H1 (cell line): ENCODE data around the gene ABCG1. TPM values are rescaled to one million over a fixed set of nuclear protein-coding genes. Genes with fewer than 3 reads are reported as not detected.

Experiments
- CTCF ChIA-PET: fragments of 300-600 bp; sonication (Branson Sonifier 250); formaldehyde crosslinking; loops from one replicate; lab custom pipeline; 2021; ENCODE audit not compliant: partially characterized antibody; lab: Charles Lee
- POLR2A ChIA-PET: fragments of 300-600 bp; sonication (Branson Sonifier 250); formaldehyde crosslinking; loops from one replicate; lab custom pipeline; 2021; ENCODE audit warnings: inconsistent platforms; ENCODE audit not compliant: partially characterized antibody; lab: Charles Lee
- DNase-seq, 2 experiments: peaks; one replicate each; pipeline versions ENCODE4 v3.0.0 to v3.0.0-alpha.2; 2010 to 2022; ENCODE audit warnings: low spot score in 2 of 2, low read depth in 1 of 2, mixed read lengths in 1 of 2
- FAIRE-seq: peaks from 2 replicates; lab custom pipeline; 2011; peaks lifted over from hg19 to GRCh38; lab: Jason Lieb, UNC
- H2AFZ ChIP-seq: 2 replicates; pipeline ENCODE4 v1.8.1; 2012; ENCODE audit warnings: low read length, inconsistent platforms
- H2AK5ac ChIP-seq: 2 replicates; pipeline ENCODE4 v1.6.1; 2013; ENCODE audit warnings: low read depth, low read length
- H2BK120ac ChIP-seq: replicated peaks from 2 replicates; pipeline ENCODE3; 2013; ENCODE audit warnings: low read depth, low read length, inconsistent platforms
- H2BK12ac ChIP-seq: 2 replicates; pipeline ENCODE4 v1.6.1; 2013; ENCODE audit warnings: low read depth, low read length
- H2BK15ac ChIP-seq: 2 replicates; pipeline ENCODE4 v1.6.1; 2013; ENCODE audit warnings: low read length
- H2BK20ac ChIP-seq: 2 replicates; pipeline ENCODE4 v1.6.1; 2013; ENCODE audit warnings: low read length
- H2BK5ac ChIP-seq: 2 replicates; pipeline ENCODE4 v1.6.1; 2013; ENCODE audit warnings: low read depth, low read length
- H3K14ac ChIP-seq: 2 replicates; pipeline ENCODE4 v1.6.1; 2013; ENCODE audit warnings: inconsistent platforms; ENCODE audit not compliant: insufficient read length
- H3K18ac ChIP-seq: 2 replicates; pipeline ENCODE4 v1.6.1; 2013; ENCODE audit warnings: low read length; ENCODE audit errors: extremely low read depth
- H3K23ac ChIP-seq: 2 replicates; pipeline ENCODE4 v1.6.1; 2013; ENCODE audit warnings: inconsistent platforms; ENCODE audit not compliant: insufficient read length
- H3K23me2 ChIP-seq: 2 replicates; pipeline ENCODE4 v1.6.1; 2013; ENCODE audit warnings: low read depth, low read length
- H3K27ac ChIP-seq: 2 replicates; pipeline ENCODE4 v1.6.1; 2011; ENCODE audit warnings: low read depth, low read length, inconsistent platforms
- H3K27me3 ChIP-seq, 4 experiments: replicated peaks in 1 of 4; 1 replicate in 1 of 4; 2 replicates in 3 of 4; pipeline versions ENCODE4 v1.6.1 to v1.8.1; 2011 to 2013; ENCODE audit warnings: low read length in 3 of 4, mild to moderate bottlenecking in 3 of 4, inconsistent platforms in 2 of 4, mixed read lengths in 2 of 4, moderate library complexity in 1 of 4; ENCODE audit not compliant: control insufficient read depth in 3 of 4, insufficient read depth in 3 of 4; ENCODE audit errors: extremely low read depth in 1 of 4
- H3K36me3 ChIP-seq, 4 experiments: 2 replicates each; pipeline versions ENCODE4 v1.6.1 to v1.8.1; 2011 to 2013; ENCODE audit warnings: mild to moderate bottlenecking in 4 of 4, low read length in 3 of 4, moderate library complexity in 2 of 4, control low read depth in 1 of 4, inconsistent platforms in 1 of 4; ENCODE audit not compliant: insufficient read depth in 4 of 4, control insufficient read depth in 2 of 4
- H3K4ac ChIP-seq: replicated peaks from 2 replicates; pipeline ENCODE3; 2013; ENCODE audit warnings: low read length, low read depth, mixed read lengths, inconsistent platforms; ENCODE audit not compliant: insufficient read length
- H3K4me1 ChIP-seq, 4 experiments: replicated peaks in 1 of 4; 1 replicate in 1 of 4; 2 replicates in 3 of 4; pipeline versions ENCODE4 v1.6.1 to v1.8.1; 2011 to 2013; ENCODE audit warnings: low read length in 3 of 4, inconsistent platforms in 2 of 4, mixed read lengths in 1 of 4; ENCODE audit not compliant: insufficient read depth in 4 of 4, control insufficient read depth in 3 of 4
- H3K4me2 ChIP-seq, 2 experiments: 2 replicates each; pipeline versions ENCODE4 v1.6.1 to v1.8.1; 2011 to 2013; ENCODE audit warnings: low read depth in 2 of 2, low read length in 2 of 2, control low read depth in 1 of 2, inconsistent platforms in 1 of 2, mild to moderate bottlenecking in 1 of 2; ENCODE audit not compliant: insufficient read depth in 1 of 2
- H3K4me3 ChIP-seq, 4 experiments: fragments of 200-600, 300-600 bp in 1 of 4; sonication (generic), shearing (Covaris generic), sonication (Bioruptor Twin) in 1 of 4; 2 replicates each; pipeline versions ENCODE4 v1.5.1 to v1.8.1; 2011 to 2016; ENCODE audit warnings: low read length in 4 of 4, low read depth in 3 of 4, control low read depth in 2 of 4, inconsistent platforms in 2 of 4, mild to moderate bottlenecking in 2 of 4, mixed read lengths in 1 of 4, moderate library complexity in 1 of 4; ENCODE audit not compliant: insufficient read depth in 2 of 4; ENCODE audit errors: extremely low read depth in 1 of 4
- H3K56ac ChIP-seq: replicated peaks from 2 replicates; pipeline ENCODE3; 2013; ENCODE audit warnings: low read depth, mild to moderate bottlenecking, mixed read lengths, low read length, inconsistent platforms; ENCODE audit not compliant: insufficient read length
- H3K79me1 ChIP-seq: 2 replicates; pipeline ENCODE4 v1.6.1; 2013; ENCODE audit warnings: low read depth, low read length, control low read depth
- H3K79me2 ChIP-seq, 2 experiments: 2 replicates each; pipeline versions ENCODE4 v1.6.1 to v1.8.1; 2012 to 2013; ENCODE audit warnings: low read length in 2 of 2, mild to moderate bottlenecking in 2 of 2, inconsistent platforms in 1 of 2; ENCODE audit not compliant: insufficient read depth in 2 of 2, control insufficient read depth in 1 of 2
- H3K9ac ChIP-seq, 4 experiments: replicated peaks in 1 of 4; 1 replicate in 1 of 4; 2 replicates in 3 of 4; pipeline versions ENCODE4 v1.6.1 to v1.8.1; 2011 to 2013; ENCODE audit warnings: low read depth in 3 of 4, low read length in 3 of 4, control low read depth in 2 of 4, mild to moderate bottlenecking in 2 of 4, moderate library complexity in 2 of 4, inconsistent platforms in 1 of 4; ENCODE audit errors: extremely low read depth in 1 of 4
- H3K9me3 ChIP-seq, 2 experiments: 2 replicates each; pipeline versions ENCODE4 v1.6.1 to v1.8.1; 2012 to 2013; ENCODE audit warnings: mild to moderate bottlenecking in 2 of 2, moderate library complexity in 2 of 2, control low read depth in 1 of 2, inconsistent platforms in 1 of 2, low read depth in 1 of 2, low read length in 1 of 2, mixed read lengths in 1 of 2; ENCODE audit not compliant: insufficient read depth in 2 of 2
- H4K20me1 ChIP-seq, 2 experiments: replicated peaks in 1 of 2; 2 replicates each; pipeline versions ENCODE3 to v1.8.1; 2011 to 2013; ENCODE audit warnings: inconsistent platforms in 2 of 2, low read length in 2 of 2, mild to moderate bottlenecking in 1 of 2; ENCODE audit not compliant: insufficient read depth in 2 of 2, control insufficient read depth in 1 of 2
- H4K5ac ChIP-seq: 2 replicates; pipeline ENCODE4 v1.6.1; 2013; ENCODE audit warnings: low read length, low read depth, mixed read lengths, inconsistent platforms; ENCODE audit not compliant: insufficient read length
- H4K8ac ChIP-seq: 2 replicates; pipeline ENCODE4 v1.8.0; 2013; ENCODE audit warnings: mild to moderate bottlenecking, moderate library complexity, low read length, inconsistent platforms; ENCODE audit not compliant: insufficient read depth; ENCODE audit errors: extremely low read depth
- H4K91ac ChIP-seq: replicated peaks from 2 replicates; pipeline ENCODE3; 2013; ENCODE audit warnings: low read length, mixed read lengths, inconsistent platforms; ENCODE audit not compliant: insufficient read length
- CEBPB ChIP-seq: IDR thresholded peaks from 2 replicates; pipeline ENCODE4 v1.6.1; 2012; ENCODE audit warnings: low read depth, low read length
- CHD1 ChIP-seq: IDR thresholded peaks from 2 replicates; pipeline ENCODE4 v1.6.1; 2012; ENCODE audit warnings: low read depth, low read length, improper control_type of control experiment
- CTBP2 ChIP-seq: IDR thresholded peaks from 2 replicates; pipeline ENCODE4 v1.7.0; 2011; ENCODE audit warnings: borderline replicate concordance, mild to moderate bottlenecking, moderate library complexity, mixed read lengths, low read length; ENCODE audit not compliant: insufficient read depth, insufficient read length
- FOSL1 ChIP-seq: IDR thresholded peaks from 2 replicates; pipeline ENCODE4 v1.6.1; 2011; ENCODE audit warnings: mild to moderate bottlenecking, low read depth, low read length, moderate library complexity; ENCODE audit not compliant: insufficient read depth
- HDAC6 ChIP-seq: IDR thresholded peaks from one replicate; pipeline ENCODE4 v1.7.1; 2012; ENCODE audit warnings: low read depth, mild to moderate bottlenecking, inconsistent platforms, low read length, moderate library complexity
- MAFK ChIP-seq: IDR thresholded peaks from 2 replicates; pipeline ENCODE4 v1.6.1; 2012; ENCODE audit warnings: low read depth, mild to moderate bottlenecking, improper control_type of control experiment, low read length
- NRF1 ChIP-seq: IDR thresholded peaks from 2 replicates; pipeline ENCODE4 v1.6.1; 2011; ENCODE audit warnings: mild to moderate bottlenecking, low read depth, low read length, improper control_type of control experiment
- POLR2A ChIP-seq, 2 experiments: IDR thresholded peaks; 1 replicate in 1 of 2; 2 replicates in 1 of 2; pipeline ENCODE4 v1.6.1; 2011; ENCODE audit warnings: low read depth in 2 of 2, low read length in 2 of 2, mild to moderate bottlenecking in 2 of 2; ENCODE audit errors: control extremely low read depth in 1 of 2
- RBBP5 ChIP-seq: IDR thresholded peaks from 2 replicates; pipeline ENCODE4 v1.7.1; 2012; ENCODE audit warnings: low read depth, mild to moderate bottlenecking, inconsistent platforms, low read length, moderate library complexity, borderline replicate concordance
- RFX5 ChIP-seq: IDR thresholded peaks from 2 replicates; pipeline ENCODE4 v1.6.1; 2011; ENCODE audit warnings: low read depth, low read length, improper control_type of control experiment, borderline replicate concordance
- WGBS, 2 experiments: shearing (Covaris generic) in 1 of 2; methylation state at CpG; one replicate each; pipeline versions ENCODE4 v1.1.6 to v1.1.7; 2013 to 2015; ENCODE audit warnings: low lambda C conversion rate in 2 of 2, mixed read lengths in 2 of 2, inconsistent platforms in 1 of 2, low coverage in 1 of 2, missing lambda C conversion rate in 1 of 2; ENCODE audit not compliant: insufficient replicate concordance in 2 of 2, insufficient coverage in 1 of 2, insufficient read length in 1 of 2; ENCODE audit errors: extremely low coverage in 1 of 2, missing lambda C conversion rate in 1 of 2; 5-methylcytosine and 5-hydroxymethylcytosine counted together
- polyA plus RNA-seq, 7 experiments: library from polyadenylated mRNA; depleted of rRNA in 3 of 7; stranded (reverse) in 5 of 7; unstranded in 2 of 7; fragments of >200 nt in 5 of 7; fragments of 200-250 nt in 2 of 7; gene quantifications; 1 replicate in 5 of 7; 2 replicates in 1 of 7; 4 replicates in 1 of 7; pipeline versions ENCODE4 v1.2.1 to v1.2.3, GENCODE V29; 2011 to 2013; ENCODE audit warnings: missing spikeins in 2 of 7, mixed read lengths in 2 of 7
- total RNA-seq: library from RNA; stranded (reverse); fragmentation: NEBNext Ultra II Directional; extraction: Animal tissue kit (Norgen Biotek cat#: 25700); gene quantifications from 2 replicates; pipeline ENCODE4 v1.2.1, GENCODE V29; 2021
- TF ChIP-seq, protein P1 (sequence below), 3 experiments: IDR thresholded peaks; 1 replicate in 2 of 3; 2 replicates in 1 of 3; pipeline versions ENCODE4 v1.5.1 to v1.6.1; 2011; ENCODE audit warnings: low read length in 3 of 3, mild to moderate bottlenecking in 3 of 3, inconsistent platforms in 2 of 3, low read depth in 1 of 3, moderate library complexity in 1 of 3; ENCODE audit not compliant: insufficient read depth in 1 of 3; ENCODE audit errors: control extremely low read depth in 1 of 3

The ABCG1 gene
- total and polyA plus RNA-seq, 2 of the 8 experiments (the other 6 are each of a cell fraction or from before 2014, with no cell fraction given), result 2.1 to 4.0 TPM

DNA sequence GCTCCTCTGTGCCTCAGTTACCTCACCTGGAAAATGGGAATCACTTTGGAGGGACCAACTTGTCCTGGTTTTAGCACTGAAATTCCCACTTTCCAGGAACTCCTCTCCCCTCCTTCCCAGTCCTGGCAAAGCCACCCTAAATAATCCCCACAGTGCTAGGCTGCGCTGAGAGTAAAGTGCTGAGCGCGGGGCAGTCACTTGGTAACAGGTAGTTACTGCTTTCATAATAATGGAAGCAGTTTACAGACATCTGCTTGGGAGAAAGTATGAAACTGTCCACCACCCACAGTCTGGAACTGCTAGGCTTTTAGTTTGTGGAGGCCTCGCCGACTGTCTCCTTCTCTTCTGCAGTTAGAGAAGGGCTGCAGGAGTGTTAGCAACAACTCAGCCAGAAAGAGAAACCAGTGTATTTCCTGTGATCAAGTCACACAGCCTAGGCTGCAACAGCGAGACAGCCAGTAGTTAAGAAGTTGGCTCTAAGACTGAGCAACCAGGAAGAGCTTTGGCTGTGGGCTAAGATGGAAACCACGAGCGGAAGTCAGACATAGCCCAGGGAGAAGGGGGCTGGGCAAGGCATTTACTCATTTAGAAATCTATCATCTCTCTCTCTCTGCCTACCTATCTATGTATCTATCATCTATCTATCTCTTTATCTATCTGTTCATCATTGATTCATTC lies 30.8 kb upstream of the ABCG1 start:
- Histone ChIP-seq H2AK5ac (no peak overlapping the region), H2AFZ (no peak overlapping the region), H4K91ac (no peak overlapping the region), H2BK12ac (no peak overlapping the region), H2BK5ac (no peak overlapping the region), H3K4me2 (no peak overlapping the region), H3K14ac (no peak overlapping the region), H2BK20ac (no peak overlapping the region), H3K4me3 (no peak overlapping the region), H4K8ac (no peak overlapping the region), H4K20me1 (peaks cover 0 to 10% of the 10 kb centered on the region in 2 experiments), H3K79me2 (no peaks in the 10 kb centered on the region), H3K36me3 (no peaks in the 10 kb centered on the region; a peak in 1 of 8 replicates), H3K27me3 (peaks cover 0 to 3% (median 1%) of the 10 kb centered on the region in 4 experiments; a peak in 1 of 7 replicates), H4K5ac (no peak overlapping the region), H3K56ac (no peak overlapping the region), H3K23ac (no peak overlapping the region), H3K9ac (no peak overlapping the region), H3K4ac (no peak overlapping the region), H2BK15ac (no peak overlapping the region), H3K18ac (no peak overlapping the region), H3K27ac (no peak overlapping the region), H3K79me1 (no peaks in the 10 kb centered on the region), H3K23me2 (peaks cover 11% of the 10 kb centered on the region; the same call in 1 of the 2 replicates), H3K9me3 (no peaks in the 10 kb centered on the region), H2BK120ac (no peak overlapping the region), H3K4me1 (no peaks in the 10 kb centered on the region)
- FAIRE-seq (no peak), DNase-seq (no peak)
- WGBS, 2 experiments, result 93% methylated on average over 8 of the region's 8 CpGs; no CpG with 5 or more reads in 1 of the 2 experiments
- POLR2A ChIA-PET, result no interaction called here
- CTCF ChIA-PET, result interaction anchor here (0.5 kb wide), 1 partner anchor 25 kb away, joined by 3 read pairs; no protein-coding TSS in a partner anchor
- no peak for TF ChIP-seq MAFK
- TF ChIP-seq POLR2A (IDR thresholded peaks at IDR 0.05; ENCODE audit: control extremely low read depth in 1 of 2, low read depth in 2 of 2, low read length in 2 of 2), result no peak
- TF ChIP-seq, protein P1, sequence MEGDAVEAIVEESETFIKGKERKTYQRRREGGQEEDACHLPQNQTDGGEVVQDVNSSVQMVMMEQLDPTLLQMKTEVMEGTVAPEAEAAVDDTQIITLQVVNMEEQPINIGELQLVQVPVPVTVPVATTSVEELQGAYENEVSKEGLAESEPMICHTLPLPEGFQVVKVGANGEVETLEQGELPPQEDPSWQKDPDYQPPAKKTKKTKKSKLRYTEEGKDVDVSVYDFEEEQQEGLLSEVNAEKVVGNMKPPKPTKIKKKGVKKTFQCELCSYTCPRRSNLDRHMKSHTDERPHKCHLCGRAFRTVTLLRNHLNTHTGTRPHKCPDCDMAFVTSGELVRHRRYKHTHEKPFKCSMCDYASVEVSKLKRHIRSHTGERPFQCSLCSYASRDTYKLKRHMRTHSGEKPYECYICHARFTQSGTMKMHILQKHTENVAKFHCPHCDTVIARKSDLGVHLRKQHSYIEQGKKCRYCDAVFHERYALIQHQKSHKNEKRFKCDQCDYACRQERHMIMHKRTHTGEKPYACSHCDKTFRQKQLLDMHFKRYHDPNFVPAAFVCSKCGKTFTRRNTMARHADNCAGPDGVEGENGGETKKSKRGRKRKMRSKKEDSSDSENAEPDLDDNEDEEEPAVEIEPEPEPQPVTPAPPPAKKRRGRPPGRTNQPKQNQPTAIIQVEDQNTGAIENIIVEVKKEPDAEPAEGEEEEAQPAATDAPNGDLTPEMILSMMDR (IDR thresholded peaks at IDR 0.05; ENCODE audit: control extremely low read depth in 1 of 3, insufficient read depth in 1 of 3, low read depth in 1 of 3, low read length in 3 of 3), result no peak
- TF ChIP-seq RBBP5, result no peak
- TF ChIP-seq RFX5, result no peak
- no peak for TF ChIP-seq CEBPB
- no peak for TF ChIP-seq CHD1
- TF ChIP-seq CTBP2, result no peak
- no peak for TF ChIP-seq NRF1
- no peak for TF ChIP-seq HDAC6
- no peak for TF ChIP-seq FOSL1
